ENCODE data around the gene NUP54. TPM values are rescaled to one million over a fixed set of nuclear protein-coding genes. Genes with fewer than 3 reads are reported as not detected.

The NUP54 gene
- total and polyA plus RNA-seq, 9 of the 15 experiments (the other 6 are each of a cell fraction or from before 2014, with no cell fraction given), result 29.6 to 115 (median 67.7) TPM

- TF ChIP-seq L3MBTL2 (IDR thresholded peaks at IDR 0.05) (peak; percentile 78), CREB3L1 (IDR thresholded peaks at IDR 0.05; ENCODE audit: borderline replicate concordance, low read depth) (no peak), ZNF239 (CRISPR knock-in tag; IDR thresholded peaks at IDR 0.05) (no peak), LCOR (CRISPR knock-in tag; IDR thresholded peaks at IDR 0.05) (peak; percentile 58; the same call in 1 of the 2 replicates), ZBTB9 (CRISPR knock-in tag; IDR thresholded peaks at IDR 0.05) (no peak), ETV5 (CRISPR knock-in tag; IDR thresholded peaks at IDR 0.05; ENCODE audit: low read depth) (no peak), EP400 (IDR thresholded peaks at IDR 0.05) (peak; percentile 64; the same call in 1 of the 2 replicates), NR2F6 (CRISPR knock-in tag; IDR thresholded peaks at IDR 0.05) (no peak), ZNF311 (CRISPR knock-in tag; IDR thresholded peaks at IDR 0.05) (no peak), CBX3 (IDR thresholded peaks at IDR 0.05; ENCODE audit: borderline replicate concordance in 1 of 2, low read length in 2 of 2) (0 out of 3 replicates have a peak, but pooled peaks of 1 of the 2 experiments have one; percentile 19), GTF2E2 (tag; IDR thresholded peaks at IDR 0.05) (no peak), ZNF518B (CRISPR knock-in tag; IDR thresholded peaks at IDR 0.05) (no peak), ZNF280A (IDR thresholded peaks at IDR 0.05; ENCODE audit: low read depth, partially characterized antibody) (no peak)
Measured at GRCh38 chr4:76090241-76090691, 57.9 kb downstream of the NUP54 start (continued).

All from K562 (cell line).